ENCODE results near the gene SLC44A1. TPM values are rescaled to one million over a fixed set of nuclear protein-coding genes. Genes with fewer than 3 reads are reported as not detected.

The SLC44A1 gene
- polyA plus RNA-seq, 2 of the 4 experiments (the other 2 are of a cell fraction) = 19.6 to 27.2 TPM

DNA sequence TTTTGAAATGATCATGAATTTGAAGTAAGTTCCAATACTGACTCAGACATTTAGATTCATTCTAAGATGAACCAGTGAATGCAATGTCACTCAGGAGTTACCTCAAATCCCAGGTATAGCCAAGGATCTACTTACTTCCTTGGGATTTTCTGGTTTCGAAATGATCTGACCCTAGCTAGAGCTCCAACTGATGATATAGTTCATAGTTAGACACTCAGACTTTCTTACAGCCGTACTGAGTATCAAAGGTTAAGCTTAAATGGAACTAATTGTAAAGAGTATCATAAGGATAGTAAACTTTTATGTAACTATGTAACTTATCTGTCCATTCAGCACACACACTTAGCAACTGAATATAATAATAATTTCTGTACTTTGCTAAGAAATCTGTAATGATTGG, 119.4 kb downstream of the SLC44A1 start:
- Histone ChIP-seq H3K9me3 (no peaks in the 10 kb centered on the region), H3K4me3 (no peak overlapping the region), H3K4me2 (no peak overlapping the region), H3K27ac (no peak overlapping the region), H3K4me1 (no peaks in the 10 kb centered on the region)
- ATAC-seq (no peak), FAIRE-seq (no peak), DNase-seq (ENCODE audit: low read depth in 1 of 2, low spot score in 1 of 2) (no peak)
- ChIA-PET POLR2A (no interaction called here), CTCF (interaction anchor here (0.7 to 2.1 kb wide), 2 partner anchors 9 to 97 kb away, joined by 3 to 5 read pairs; no protein-coding TSS in a partner anchor)
- TF ChIP-seq RCOR1 (IDR thresholded peaks at IDR 0.05; ENCODE audit: low read depth, low read length) = no peak
- WGBS (ENCODE audit: missing lambda C conversion rate) = 88% methylated on average over 2 of the region's 2 CpGs

DNA sequence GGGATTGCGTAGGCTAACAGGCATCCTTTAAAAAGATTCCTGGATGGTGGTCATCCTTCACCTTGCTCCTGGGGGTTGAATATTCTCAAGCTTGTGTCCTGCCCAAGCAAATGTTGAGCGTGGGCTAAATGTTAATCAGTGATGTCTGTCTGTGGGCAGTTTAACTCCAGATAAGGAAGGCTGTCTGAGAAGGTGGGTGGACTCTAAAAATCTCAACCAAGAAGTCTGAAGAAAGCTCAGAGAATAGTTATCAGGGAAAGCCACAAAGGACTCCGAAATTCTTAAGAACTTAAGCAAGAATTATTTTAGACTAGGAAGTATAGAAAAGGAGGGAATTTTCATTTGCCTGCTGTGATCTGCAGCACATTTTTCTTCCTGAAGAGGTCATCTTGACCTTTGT, 125.5 kb downstream of the SLC44A1 start:
- no peak for TF ChIP-seq CHD4 (IDR thresholded peaks at IDR 0.05; ENCODE audit: borderline replicate concordance)
- TF ChIP-seq, protein P1, sequence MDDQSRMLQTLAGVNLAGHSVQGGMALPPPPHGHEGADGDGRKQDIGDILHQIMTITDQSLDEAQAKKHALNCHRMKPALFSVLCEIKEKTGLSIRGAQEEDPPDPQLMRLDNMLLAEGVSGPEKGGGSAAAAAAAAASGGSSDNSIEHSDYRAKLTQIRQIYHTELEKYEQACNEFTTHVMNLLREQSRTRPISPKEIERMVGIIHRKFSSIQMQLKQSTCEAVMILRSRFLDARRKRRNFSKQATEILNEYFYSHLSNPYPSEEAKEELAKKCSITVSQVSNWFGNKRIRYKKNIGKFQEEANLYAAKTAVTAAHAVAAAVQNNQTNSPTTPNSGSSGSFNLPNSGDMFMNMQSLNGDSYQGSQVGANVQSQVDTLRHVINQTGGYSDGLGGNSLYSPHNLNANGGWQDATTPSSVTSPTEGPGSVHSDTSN (IDR thresholded peaks at IDR 0.05) = no peak
- TF ChIP-seq, protein P2, sequence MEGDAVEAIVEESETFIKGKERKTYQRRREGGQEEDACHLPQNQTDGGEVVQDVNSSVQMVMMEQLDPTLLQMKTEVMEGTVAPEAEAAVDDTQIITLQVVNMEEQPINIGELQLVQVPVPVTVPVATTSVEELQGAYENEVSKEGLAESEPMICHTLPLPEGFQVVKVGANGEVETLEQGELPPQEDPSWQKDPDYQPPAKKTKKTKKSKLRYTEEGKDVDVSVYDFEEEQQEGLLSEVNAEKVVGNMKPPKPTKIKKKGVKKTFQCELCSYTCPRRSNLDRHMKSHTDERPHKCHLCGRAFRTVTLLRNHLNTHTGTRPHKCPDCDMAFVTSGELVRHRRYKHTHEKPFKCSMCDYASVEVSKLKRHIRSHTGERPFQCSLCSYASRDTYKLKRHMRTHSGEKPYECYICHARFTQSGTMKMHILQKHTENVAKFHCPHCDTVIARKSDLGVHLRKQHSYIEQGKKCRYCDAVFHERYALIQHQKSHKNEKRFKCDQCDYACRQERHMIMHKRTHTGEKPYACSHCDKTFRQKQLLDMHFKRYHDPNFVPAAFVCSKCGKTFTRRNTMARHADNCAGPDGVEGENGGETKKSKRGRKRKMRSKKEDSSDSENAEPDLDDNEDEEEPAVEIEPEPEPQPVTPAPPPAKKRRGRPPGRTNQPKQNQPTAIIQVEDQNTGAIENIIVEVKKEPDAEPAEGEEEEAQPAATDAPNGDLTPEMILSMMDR (IDR thresholded peaks at IDR 0.05) = no peak
- TF ChIP-seq, protein P3, sequence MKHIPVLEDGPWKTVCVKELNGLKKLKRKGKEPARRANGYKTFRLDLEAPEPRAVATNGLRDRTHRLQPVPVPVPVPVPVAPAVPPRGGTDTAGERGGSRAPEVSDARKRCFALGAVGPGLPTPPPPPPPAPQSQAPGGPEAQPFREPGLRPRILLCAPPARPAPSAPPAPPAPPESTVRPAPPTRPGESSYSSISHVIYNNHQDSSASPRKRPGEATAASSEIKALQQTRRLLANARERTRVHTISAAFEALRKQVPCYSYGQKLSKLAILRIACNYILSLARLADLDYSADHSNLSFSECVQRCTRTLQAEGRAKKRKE (CRISPR knock-in tag; IDR thresholded peaks at IDR 0.05; ENCODE audit: low read depth) = no peak
- TF ChIP-seq, protein P4, sequence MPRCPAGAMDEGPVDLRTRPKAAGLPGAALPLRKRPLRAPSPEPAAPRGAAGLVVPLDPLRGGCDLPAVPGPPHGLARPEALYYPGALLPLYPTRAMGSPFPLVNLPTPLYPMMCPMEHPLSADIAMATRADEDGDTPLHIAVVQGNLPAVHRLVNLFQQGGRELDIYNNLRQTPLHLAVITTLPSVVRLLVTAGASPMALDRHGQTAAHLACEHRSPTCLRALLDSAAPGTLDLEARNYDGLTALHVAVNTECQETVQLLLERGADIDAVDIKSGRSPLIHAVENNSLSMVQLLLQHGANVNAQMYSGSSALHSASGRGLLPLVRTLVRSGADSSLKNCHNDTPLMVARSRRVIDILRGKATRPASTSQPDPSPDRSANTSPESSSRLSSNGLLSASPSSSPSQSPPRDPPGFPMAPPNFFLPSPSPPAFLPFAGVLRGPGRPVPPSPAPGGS (IDR thresholded peaks at IDR 0.05) = no peak
- TF ChIP-seq NFE2L2 (conservative IDR thresholded peaks at IDR 0.05; ENCODE audit: low read length) = no peak
- no peak for TF ChIP-seq ZFP36 (IDR thresholded peaks at IDR 0.05; ENCODE audit: borderline replicate concordance, partially characterized antibody)
- no peak for TF ChIP-seq CBX8 (IDR thresholded peaks at IDR 0.05)
- no peak for TF ChIP-seq TP53 (CRISPR knock-in tag; IDR thresholded peaks at IDR 0.05)
- DNase-seq (ENCODE audit: low read depth in 1 of 2, low spot score in 1 of 2) = no peak
- Histone ChIP-seq H3K4me1 (no peaks in the 10 kb centered on the region), H3K4me3 (no peak overlapping the region), H3K27ac (no peak overlapping the region), H3K4me2 (no peak overlapping the region), H3K9me3 (no peaks in the 10 kb centered on the region)
- ChIA-PET CTCF (interaction anchor here (0.6 to 2.6 kb wide), 2 partner anchors 9 to 25 kb away, joined by 3 to 7 read pairs; no protein-coding TSS in a partner anchor), POLR2A (no interaction called here)
- FAIRE-seq = no peak
- WGBS (ENCODE audit: missing lambda C conversion rate) = 95% methylated on average over 3 of the region's 3 CpGs
- ATAC-seq = no peak

DNA sequence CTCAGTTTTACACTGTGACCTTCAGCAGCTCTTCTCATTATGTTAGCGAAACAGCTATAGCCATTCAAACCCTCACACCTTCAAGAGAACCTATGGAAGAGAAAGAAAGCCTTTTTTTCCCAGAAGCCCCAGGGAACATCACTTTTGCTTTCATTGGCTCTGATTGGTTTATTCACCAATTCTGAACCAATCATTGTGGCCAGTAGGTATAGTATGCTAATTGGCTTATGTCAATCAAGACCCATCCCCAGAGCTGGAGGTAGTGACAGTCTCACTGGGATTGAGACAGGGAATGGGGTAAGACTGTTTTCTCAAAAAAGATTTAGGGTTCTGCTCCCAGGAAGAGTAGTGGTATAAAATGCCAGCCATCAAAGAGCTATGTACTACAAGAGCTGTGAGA, 129.3 kb downstream of the SLC44A1 start:
- POLR2A ChIA-PET = no interaction called here
- CTCF ChIA-PET = interaction anchor here (0.6 to 1.6 kb wide), 6 partner anchors 9 to 498 kb away, joined by 3 to 5 read pairs (median 3); no protein-coding TSS in a partner anchor
- DNase-seq (ENCODE audit: low read depth in 1 of 2, low spot score in 1 of 2) = no peak
- no peaks in the 10 kb centered on the region for H3K9me3 ChIP-seq
- no peak for FAIRE-seq
- TF ChIP-seq TFCP2L1 (CRISPR knock-in tag; IDR thresholded peaks at IDR 0.05) (no peak), RAD21 (conservative IDR thresholded peaks at IDR 0.05 in 1 of 2, IDR thresholded peaks at IDR 0.05 in 1 of 2) (no peak), CBX2 (IDR thresholded peaks at IDR 0.05; ENCODE audit: borderline replicate concordance, low read depth) (no peak), ZFP36 (IDR thresholded peaks at IDR 0.05; ENCODE audit: borderline replicate concordance, partially characterized antibody) (no peak), CEBPB (IDR thresholded peaks at IDR 0.05) (no peak), BHLHE40 (IDR thresholded peaks at IDR 0.05; ENCODE audit: low read depth, low read length) (no peak), HOXB5 (CRISPR knock-in tag; IDR thresholded peaks at IDR 0.05) (no peak), RNF2 (IDR thresholded peaks at IDR 0.05; ENCODE audit: borderline replicate concordance, low read depth) (no peak), ZC3H11A (IDR thresholded peaks at IDR 0.05) (no peak), EHF (CRISPR knock-in tag; IDR thresholded peaks at IDR 0.05) (no peak)
- TF ChIP-seq, protein P5, sequence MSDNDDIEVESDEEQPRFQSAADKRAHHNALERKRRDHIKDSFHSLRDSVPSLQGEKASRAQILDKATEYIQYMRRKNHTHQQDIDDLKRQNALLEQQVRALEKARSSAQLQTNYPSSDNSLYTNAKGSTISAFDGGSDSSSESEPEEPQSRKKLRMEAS (IDR thresholded peaks at IDR 0.05) = no peak
- TF ChIP-seq, protein P3 (CRISPR knock-in tag; IDR thresholded peaks at IDR 0.05; ENCODE audit: low read depth) = no peak
- TF ChIP-seq, protein P6, sequence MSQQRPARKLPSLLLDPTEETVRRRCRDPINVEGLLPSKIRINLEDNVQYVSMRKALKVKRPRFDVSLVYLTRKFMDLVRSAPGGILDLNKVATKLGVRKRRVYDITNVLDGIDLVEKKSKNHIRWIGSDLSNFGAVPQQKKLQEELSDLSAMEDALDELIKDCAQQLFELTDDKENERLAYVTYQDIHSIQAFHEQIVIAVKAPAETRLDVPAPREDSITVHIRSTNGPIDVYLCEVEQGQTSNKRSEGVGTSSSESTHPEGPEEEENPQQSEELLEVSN (IDR thresholded peaks at IDR 0.05; ENCODE audit: borderline replicate concordance, low read depth) = no peak
- TF ChIP-seq, protein P7, sequence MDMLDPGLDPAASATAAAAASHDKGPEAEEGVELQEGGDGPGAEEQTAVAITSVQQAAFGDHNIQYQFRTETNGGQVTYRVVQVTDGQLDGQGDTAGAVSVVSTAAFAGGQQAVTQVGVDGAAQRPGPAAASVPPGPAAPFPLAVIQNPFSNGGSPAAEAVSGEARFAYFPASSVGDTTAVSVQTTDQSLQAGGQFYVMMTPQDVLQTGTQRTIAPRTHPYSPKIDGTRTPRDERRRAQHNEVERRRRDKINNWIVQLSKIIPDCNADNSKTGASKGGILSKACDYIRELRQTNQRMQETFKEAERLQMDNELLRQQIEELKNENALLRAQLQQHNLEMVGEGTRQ (IDR thresholded peaks at IDR 0.05) = no peak
- TF ChIP-seq, protein P8, sequence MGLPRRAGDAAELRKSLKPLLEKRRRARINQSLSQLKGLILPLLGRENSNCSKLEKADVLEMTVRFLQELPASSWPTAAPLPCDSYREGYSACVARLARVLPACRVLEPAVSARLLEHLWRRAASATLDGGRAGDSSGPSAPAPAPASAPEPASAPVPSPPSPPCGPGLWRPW (IDR thresholded peaks at IDR 0.05) = no peak
- TF ChIP-seq, protein P4 (IDR thresholded peaks at IDR 0.05) = no peak
- 100% methylated on average over 1 of the region's 1 CpG for WGBS (ENCODE audit: missing lambda C conversion rate)
- no peak overlapping the region for H3K4me3 ChIP-seq
- peaks cover 5% of the 10 kb centered on the region; the same call in 1 of the 3 replicates for H3K4me1 ChIP-seq
- no peak; a peak in 1 of 6 replicates for ATAC-seq
- no peak overlapping the region for H3K4me2 ChIP-seq
- no peak overlapping the region for H3K27ac ChIP-seq
